ENCODE data around the gene ZNF556.

ZNF556 gene

GRCh38 chr19:2867025-2867991 lies at the start of gene ZNF556:
ZNF556 (plus strand) TSS chr19:2867335; CDS start chr19:2867422, 87 bp downstream.
- no peak for DNase-seq (ENCODE audit: low read depth)

GRCh38 chr19:2819540-2820111 lies 47.5 kb upstream of the ZNF556 start, which contains the start of gene ZNF554:
ZNF554 (plus strand) TSS chr19:2819868; CDS start chr19:2820072, 204 bp downstream.
- DNase-seq (ENCODE audit: low read depth) = peak; percentile 96

DNA sequence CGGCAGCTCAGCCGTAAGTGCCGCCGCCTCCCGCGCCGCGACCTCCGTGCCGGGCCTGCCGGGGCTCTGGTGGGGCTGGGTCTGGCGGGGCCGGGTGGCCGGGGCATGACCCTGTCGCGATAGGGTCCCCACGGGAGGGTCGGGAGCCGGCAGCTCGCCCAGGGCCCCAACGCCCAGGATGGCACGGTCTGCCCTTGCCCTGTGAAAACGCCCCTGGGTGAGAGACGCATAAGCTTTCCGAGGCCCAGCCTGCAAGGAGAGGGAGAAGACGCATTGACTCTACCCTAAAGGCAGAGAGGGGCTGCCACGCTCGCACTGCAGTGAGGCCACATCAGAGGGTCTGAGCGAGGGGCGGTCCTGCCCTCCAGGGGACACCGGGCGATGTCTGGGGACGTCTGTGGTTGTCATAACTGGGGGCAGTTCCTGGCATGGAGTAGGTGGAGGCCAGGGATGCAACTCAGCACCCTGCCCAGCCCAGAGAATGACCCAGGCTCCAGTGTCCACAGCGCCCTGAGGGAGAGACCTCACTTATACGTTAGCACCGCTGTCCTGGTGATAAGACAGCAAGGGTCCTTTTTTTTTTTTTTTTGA lies 46.9 kb upstream of the ZNF556 start:
- no peak for DNase-seq (ENCODE audit: low read depth)

DNA sequence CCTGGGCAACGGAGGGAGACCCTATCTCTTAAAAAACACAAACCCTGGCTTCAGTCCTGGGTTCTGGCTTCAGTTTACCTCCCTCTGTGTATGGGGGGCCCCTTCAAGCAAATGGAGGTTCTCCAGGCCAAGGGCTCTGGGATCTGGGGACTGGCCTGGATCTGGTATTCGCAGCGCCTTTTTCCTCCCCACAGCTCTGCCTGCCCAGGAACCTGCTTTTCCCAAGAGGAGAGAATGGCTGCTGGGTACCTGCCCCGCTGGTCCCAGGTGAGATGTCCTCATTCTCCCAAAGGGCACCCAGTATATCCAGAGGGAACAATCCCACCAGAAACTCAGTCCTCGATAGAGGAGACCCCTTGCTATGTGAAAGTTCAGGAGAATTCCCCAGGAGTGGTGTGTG lies 44.3 kb upstream of the ZNF556 start:
- no peak for DNase-seq (ENCODE audit: low read depth)

DNA sequence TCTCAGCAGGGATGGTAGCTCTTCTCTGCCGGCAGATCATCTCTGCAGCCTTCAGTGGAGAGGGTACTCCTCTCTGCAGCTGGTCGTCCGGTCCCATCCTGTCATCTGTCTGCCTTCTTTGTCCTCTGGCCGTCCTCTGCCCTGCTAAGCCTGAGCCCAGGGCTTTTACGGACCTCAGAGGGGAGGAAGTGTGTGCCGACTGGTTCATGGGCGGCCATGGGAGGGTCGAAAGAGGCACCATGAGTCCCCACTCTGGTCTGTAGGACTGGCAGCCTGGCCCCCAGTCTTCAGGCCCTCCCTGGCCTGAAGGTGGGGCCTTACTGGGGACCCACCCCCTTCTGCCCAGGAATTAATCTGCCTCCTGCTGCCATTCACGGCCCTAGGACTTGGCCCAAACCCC lies 43.5 kb upstream of the ZNF556 start:
- no peak for DNase-seq (ENCODE audit: low read depth)

DNA sequence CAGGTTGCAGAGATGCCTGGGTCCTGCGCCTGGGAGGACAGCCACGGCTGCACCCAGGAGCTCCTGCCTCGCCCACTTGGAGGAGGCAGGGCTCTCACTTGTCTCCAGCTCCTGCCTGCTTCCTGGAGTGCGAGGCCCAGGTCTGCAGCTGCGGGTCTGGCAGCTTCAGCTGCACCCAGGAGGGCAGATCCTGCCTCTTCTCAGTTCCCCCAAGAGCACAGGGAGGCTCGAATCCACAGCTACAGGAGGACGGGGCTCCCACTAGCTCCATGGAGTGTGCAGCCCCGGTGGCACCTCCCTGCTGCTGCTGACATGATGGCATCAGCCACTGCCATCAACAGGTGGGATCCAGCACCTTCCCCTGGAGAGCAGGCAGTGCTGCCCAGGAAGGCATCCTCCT lies 43.0 kb upstream of the ZNF556 start:
- DNase-seq (ENCODE audit: low read depth) = no peak

DNA sequence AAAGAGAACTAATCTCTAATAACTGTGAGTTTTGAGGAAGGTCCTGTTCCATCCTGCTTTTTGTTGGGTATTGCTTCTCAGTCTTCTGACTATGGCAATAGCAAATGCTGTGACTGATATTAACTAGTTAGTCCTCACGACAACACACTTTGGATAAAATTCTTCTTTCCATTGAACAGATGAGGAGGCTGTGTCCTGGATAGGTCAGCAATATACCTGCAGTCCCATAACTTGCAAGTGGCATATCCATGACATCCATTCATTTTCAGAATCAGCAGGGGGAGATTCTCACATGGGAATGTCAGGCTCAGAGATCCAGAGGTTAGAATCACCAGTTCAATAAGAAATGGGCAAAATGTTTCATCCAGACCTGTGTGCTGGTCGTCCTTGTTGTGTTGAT lies 40.1 kb upstream of the ZNF556 start:
- DNase-seq (ENCODE audit: low read depth) = no peak

DNA sequence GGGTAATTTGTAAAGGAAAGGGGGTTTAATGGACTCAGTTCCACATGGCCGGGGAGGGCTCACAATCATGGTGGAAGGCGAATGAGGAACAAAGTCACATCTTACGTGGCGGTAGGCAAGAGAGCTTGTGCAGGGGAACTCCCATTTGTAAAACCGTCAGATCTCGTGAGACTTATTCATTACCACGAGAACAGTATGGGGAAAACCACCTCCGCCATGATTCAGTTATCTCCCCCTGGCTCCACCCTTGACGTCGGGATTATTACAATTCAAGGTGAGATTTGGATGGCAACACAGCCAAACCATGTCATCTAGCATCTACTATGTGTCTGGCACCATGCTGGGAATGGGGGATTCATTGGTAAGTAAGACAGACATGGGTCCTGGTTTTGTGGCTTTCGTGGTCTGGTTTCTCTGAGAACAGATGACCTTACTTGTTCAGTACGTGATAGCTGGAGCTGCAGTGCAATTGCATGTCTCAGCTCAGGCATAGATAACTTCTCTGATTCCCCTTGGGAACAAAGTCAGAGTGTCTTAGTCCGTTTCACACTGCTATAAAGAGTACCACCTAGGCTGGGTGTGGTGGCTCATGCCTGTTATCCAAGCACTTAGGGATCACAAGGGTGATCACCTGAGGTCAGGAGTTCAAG lies 39.2 kb upstream of the ZNF556 start:
- DNase-seq (ENCODE audit: low read depth) = no peak

DNA sequence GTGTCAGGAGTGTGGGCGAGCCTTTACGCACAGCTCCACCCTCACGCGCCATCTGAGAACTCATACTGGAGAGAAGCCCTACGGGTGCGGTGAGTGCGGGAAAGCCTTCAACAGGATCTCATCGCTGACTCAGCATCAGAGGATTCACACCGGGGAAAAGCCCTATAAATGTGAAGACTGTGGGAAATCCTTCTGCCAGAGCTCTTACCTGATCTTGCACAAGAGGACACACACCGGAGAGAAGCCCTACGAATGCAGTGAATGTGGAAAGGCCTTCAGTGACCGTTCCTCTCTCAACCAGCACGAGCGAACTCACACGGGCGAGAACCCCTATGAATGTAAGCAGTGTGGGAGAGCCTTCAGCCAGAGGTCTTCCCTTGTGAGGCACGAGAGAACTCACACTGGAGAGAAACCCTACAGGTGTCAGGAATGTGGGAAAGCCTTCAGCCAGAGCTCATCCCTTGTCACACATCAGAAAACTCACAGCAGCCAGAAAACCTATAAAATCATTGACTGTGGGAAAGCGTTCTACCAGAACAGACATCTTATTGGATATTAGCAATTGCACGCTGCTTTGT lies 32.8 kb upstream of the ZNF556 start:
- no peak for DNase-seq (ENCODE audit: low read depth)

GRCh38 chr19:2837430-2837829 lies 29.7 kb upstream of the ZNF556 start:
- no peak for DNase-seq (ENCODE audit: low read depth)

GRCh38 chr19:2840794-2841791 lies 26.0 kb upstream of the ZNF556 start, which contains the start of gene ZNF555:
ZNF555 (plus strand) TSS chr19:2841475; CDS start chr19:2841573, 98 bp downstream.
- peak; percentile 97 for DNase-seq (ENCODE audit: low read depth)

- DNase-seq (ENCODE audit: low read depth) = no peak
Observed at GRCh38 chr19:2841855-2842574, 25.1 kb upstream of the ZNF556 start.

GRCh38 chr19:2845107-2845506 lies 22.0 kb upstream of the ZNF556 start:
- no peak for DNase-seq (ENCODE audit: low read depth)

DNA sequence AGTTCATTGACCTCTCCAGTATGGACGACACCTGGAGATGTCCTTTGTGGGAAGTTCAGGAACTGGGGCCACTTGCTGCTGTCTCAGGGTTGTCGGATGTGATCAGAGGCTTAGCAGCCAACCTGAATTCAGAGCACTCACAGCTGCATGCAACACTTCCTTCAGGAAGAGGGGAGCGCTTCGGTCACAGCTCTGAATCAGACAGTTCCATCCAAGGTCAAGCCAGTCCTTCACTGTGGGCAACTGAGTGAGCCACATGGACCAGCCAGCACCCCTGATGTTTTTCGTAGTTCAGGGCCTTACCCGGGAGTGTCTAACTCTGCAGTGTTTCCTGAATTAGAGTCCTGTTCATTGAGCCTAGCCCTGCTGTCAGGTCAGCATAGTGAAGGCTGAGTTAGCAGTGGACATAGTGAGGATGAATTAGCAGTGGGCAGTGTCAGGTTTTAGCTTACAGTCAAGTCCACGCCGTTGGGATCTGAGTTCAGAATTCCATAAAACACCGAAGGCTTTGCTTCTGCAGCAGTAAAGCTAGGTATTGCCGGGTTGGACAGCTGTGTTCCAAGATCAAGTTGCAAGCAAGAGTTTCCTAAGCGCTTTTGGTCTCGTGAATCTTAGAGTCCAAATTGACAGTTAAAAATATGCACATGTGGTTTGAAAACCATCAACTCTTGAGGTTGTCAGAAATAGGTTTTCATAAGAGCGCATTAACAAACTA lies 20.8 kb upstream of the ZNF556 start:
- no peak for DNase-seq (ENCODE audit: low read depth)

- DNase-seq (ENCODE audit: low read depth) = no peak
Observed at GRCh38 chr19:2847507-2847906, 19.6 kb upstream of the ZNF556 start.

DNA sequence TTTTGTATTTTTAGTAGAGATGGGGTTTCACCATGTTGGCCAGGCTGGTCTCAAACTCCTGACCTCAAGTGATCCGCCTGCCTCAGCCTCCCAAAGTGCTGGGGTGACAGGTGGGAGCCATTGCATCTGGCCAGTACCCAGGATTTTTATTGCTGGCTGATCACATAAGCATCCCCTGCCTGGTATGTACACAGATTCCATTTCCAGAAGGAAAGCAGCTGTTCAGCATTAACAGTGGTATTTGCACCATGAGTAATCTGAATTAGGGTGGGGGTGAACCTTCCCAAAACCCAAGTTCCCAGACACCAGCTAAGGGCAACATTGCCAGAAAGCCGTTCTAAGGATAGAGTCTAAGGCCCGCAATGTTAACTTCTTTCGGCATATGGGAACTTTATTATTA lies 18.5 kb upstream of the ZNF556 start:
- no peak for DNase-seq (ENCODE audit: low read depth)

GRCh38 chr19:2850256-2850925 lies 16.7 kb upstream of the ZNF556 start:
- no peak for DNase-seq (ENCODE audit: low read depth)

GRCh38 chr19:2852598-2852997 lies 14.5 kb upstream of the ZNF556 start:
- no peak for DNase-seq (ENCODE audit: low read depth)

Data from fibroblast of the conjunctiva (primary cell).